Activated CD8-positive, alpha-beta memory T cell treated with anti-CD3 and anti-CD28 coated beads, Interleukin-2, amount 50 U/mL, for 4 hours (primary cell): ENCODE measurements around the gene C6orf132.

ENCODE experiments used
- DNase-seq: peaks from one replicate; pipeline ENCODE4 v3.0.0-alpha.2; 2020

The C6orf132 gene

GRCh38 chr6:42071881-42072583 lies 70.4 kb downstream of the C6orf132 start:
- DNase-seq: no peak

GRCh38 chr6:42068872-42069522 lies 73.4 kb downstream of the C6orf132 start:
- DNase-seq: no peak

GRCh38 chr6:42068173-42068572 lies 74.2 kb downstream of the C6orf132 start:
- no peak for DNase-seq

GRCh38 chr6:42066156-42066675 lies 76.2 kb downstream of the C6orf132 start:
- DNase-seq: no peak

- DNase-seq: no peak
Measured at GRCh38 chr6:42059743-42060142, 82.7 kb downstream of the C6orf132 start.

GRCh38 chr6:42053601-42054000 lies 88.8 kb downstream of the C6orf132 start:
- no peak for DNase-seq

GRCh38 chr6:42051268-42051653 lies 91.2 kb downstream of the C6orf132 start:
- DNase-seq: no peak
